Measurements from ENCODE around the gene NDOR1.
"Not testable (repeated sequence)": the region's sequence is repeated elsewhere in the genome, so short reads cannot be mapped to it uniquely, and the experiment has no call there.

The NDOR1 gene

DNA sequence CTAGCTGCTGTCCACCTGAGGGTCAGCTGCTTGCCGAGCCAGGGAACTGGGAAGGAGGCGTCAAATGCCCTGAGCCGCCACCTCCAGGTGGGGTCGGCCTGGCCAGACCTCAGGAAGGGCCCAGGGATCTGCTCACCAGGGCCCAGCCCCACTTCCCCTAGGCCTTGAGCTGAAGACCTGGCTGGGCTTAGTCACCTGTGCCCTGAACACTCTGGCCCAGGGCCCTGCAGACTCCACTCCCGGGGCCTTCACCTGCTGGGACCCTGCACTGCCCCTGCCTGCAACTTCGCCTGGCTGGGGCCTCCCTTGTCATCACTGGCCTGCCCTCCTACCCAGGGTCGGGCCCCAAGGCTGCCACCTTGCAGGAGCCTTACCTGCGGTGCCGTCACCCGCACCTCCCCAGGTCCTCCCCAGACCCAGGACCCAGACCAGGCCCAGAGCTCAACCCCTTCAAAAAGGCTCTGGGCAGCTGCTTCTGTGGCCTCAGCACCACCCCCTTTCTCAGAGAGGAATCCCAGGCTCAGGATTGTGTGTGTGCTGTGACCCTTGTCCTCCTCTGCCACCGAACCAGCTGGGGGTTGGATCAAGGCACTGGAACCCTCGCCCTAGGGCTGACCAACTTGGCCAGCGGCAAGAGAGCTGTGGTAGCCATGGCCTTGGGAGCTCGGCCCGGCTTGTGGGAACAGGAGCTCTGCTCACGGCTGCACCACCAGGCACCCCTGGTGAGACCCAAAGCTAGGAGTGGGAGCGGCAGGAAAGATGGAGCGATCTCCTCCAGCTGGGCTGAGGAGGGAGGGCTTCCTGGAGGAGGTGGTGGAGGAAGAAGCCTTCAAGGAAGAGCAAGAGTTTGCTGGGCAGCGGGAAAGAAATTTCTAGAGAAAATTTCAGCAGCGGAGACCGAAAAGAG is 48.5 kb downstream of the NDOR1 start:
- Mint-ChIP-seq H3K4me3 (peak overlapping the region; percentile 81), H3K9me3 (no peaks in the 10 kb centered on the region), H3K4me1 (ENCODE audit: low read depth) (peaks cover 17% of the 10 kb centered on the region), H3K36me3 (ENCODE audit: low read depth) (peaks cover 4% of the 10 kb centered on the region), H3K27me3 (no peaks in the 10 kb centered on the region), H3K27ac (peak overlapping the region; percentile 85)

GRCh38 chr9:137254624-137255447 is 49.3 kb downstream of the NDOR1 start, which contains the start of gene NELFB:
NELFB (plus strand) TSS chr9:137255327.
- peaks cover 8% of the 10 kb centered on the region for H3K36me3 Mint-ChIP-seq (ENCODE audit: low read depth)
- H3K27me3 Mint-ChIP-seq: no peaks in the 10 kb centered on the region
- peak within 1 kb of the TSS; percentile 86 for H3K4me3 Mint-ChIP-seq
- peak within 1 kb of the TSS; percentile 85 for H3K27ac Mint-ChIP-seq
- peaks cover 17% of the 10 kb centered on the region for H3K4me1 Mint-ChIP-seq (ENCODE audit: low read depth)
- no peaks in the 10 kb centered on the region for H3K9me3 Mint-ChIP-seq

DNA sequence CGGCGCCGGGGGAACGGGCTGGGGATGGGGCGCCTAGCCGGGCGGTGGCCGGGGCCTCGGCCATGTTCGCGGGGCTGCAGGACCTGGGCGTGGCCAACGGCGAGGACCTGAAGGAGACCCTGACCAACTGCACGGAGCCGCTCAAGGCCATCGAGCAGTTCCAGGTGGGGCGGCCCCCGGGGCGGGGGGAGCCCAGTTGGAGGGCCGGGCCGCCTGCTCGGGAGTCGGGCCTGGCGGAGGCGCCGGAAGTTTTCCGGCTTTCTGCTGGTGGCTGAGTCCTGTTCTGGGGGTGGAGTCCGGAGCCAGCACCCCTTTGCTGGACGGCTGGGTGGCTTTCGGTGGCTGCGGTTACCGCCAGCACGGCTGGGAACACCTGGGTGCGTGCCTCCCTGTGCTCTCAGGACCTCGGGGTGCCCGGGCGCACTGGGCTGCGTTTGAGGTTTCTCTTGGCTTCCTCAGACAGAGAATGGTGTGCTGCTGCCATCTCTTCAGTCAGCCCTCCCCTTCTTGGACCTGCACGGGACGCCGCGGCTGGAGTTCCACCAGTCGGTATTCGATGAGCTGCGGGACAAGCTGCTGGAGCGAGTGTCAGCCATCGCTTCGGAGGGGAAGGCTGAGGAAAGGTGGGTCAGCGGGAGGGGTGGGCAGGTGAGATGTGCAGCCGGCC is 50.1 kb downstream of the NDOR1 start:
- Mint-ChIP-seq H3K27ac (peak overlapping the region; percentile 61), H3K4me1 (ENCODE audit: low read depth) (peaks cover 17% of the 10 kb centered on the region), H3K36me3 (ENCODE audit: low read depth) (peaks cover 8% of the 10 kb centered on the region), H3K9me3 (no peaks in the 10 kb centered on the region), H3K27me3 (no peaks in the 10 kb centered on the region), H3K4me3 (peak overlapping the region; percentile 86)

GRCh38 chr9:137256362-137256761 is 50.9 kb downstream of the NDOR1 start:
- peaks cover 8% of the 10 kb centered on the region for H3K36me3 Mint-ChIP-seq (ENCODE audit: low read depth)
- peak overlapping the region; percentile 86 for H3K4me3 Mint-ChIP-seq
- H3K27me3 Mint-ChIP-seq: no peaks in the 10 kb centered on the region
- H3K9me3 Mint-ChIP-seq: no peaks in the 10 kb centered on the region
- H3K4me1 Mint-ChIP-seq (ENCODE audit: low read depth): peaks cover 17% of the 10 kb centered on the region
- peak overlapping the region; percentile 45 for H3K27ac Mint-ChIP-seq

DNA sequence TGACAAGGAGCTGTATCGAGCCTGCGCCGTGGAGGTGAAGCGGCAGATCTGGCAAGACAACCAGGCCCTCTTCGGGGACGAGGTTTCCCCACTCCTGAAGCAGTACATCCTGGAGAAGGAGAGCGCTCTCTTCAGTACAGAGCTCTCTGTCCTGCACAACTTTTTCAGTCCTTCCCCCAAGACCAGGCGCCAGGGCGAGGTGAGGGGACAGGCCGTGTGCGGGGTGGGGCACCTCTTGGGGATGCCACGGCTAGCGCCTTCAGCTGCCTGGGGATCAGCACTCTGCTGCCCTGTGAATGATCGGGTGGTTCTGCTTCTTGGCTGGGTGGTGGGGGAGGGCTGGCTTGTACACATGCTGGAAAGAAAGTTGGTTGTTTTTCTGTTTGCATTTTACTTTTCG is 51.4 kb downstream of the NDOR1 start:
- Mint-ChIP-seq H3K36me3 (ENCODE audit: low read depth) (peaks cover 13% of the 10 kb centered on the region), H3K4me1 (ENCODE audit: low read depth) (peaks cover 17% of the 10 kb centered on the region), H3K9me3 (no peaks in the 10 kb centered on the region), H3K27ac (no peak overlapping the region), H3K4me3 (peak overlapping the region; percentile 86), H3K27me3 (no peaks in the 10 kb centered on the region)

- H3K4me1 Mint-ChIP-seq (ENCODE audit: low read depth): not testable (repeated sequence)
Measured at GRCh38 chr9:137262173-137262908, 56.8 kb downstream of the NDOR1 start.

GRCh38 chr9:137262909-137263285 is 57.4 kb downstream of the NDOR1 start:
- Mint-ChIP-seq H3K4me3 (no peak overlapping the region), H3K9me3 (no peaks in the 10 kb centered on the region), H3K4me1 (ENCODE audit: low read depth) (peaks cover 3% of the 10 kb centered on the region), H3K27ac (no peak overlapping the region), H3K36me3 (ENCODE audit: low read depth) (peaks cover 28% of the 10 kb centered on the region), H3K27me3 (no peaks in the 10 kb centered on the region)

More at GRCh38 chr9:137262173-137262908, 56.8 kb downstream of the NDOR1 start:
- not testable (repeated sequence) for H3K4me3 Mint-ChIP-seq, H3K27me3 Mint-ChIP-seq, H3K27ac Mint-ChIP-seq, H3K9me3 Mint-ChIP-seq
- H3K36me3 Mint-ChIP-seq (ENCODE audit: low read depth): peaks cover 23% of the 10 kb centered on the region

- H3K27me3 Mint-ChIP-seq: no peaks in the 10 kb centered on the region
- H3K27ac Mint-ChIP-seq: no peak overlapping the region
- no peaks in the 10 kb centered on the region for H3K9me3 Mint-ChIP-seq
- peaks cover 4% of the 10 kb centered on the region for H3K4me1 Mint-ChIP-seq (ENCODE audit: low read depth)
- H3K36me3 Mint-ChIP-seq (ENCODE audit: low read depth): peaks cover 30% of the 10 kb centered on the region
- H3K4me3 Mint-ChIP-seq: no peak overlapping the region
Measured at GRCh38 chr9:137263506-137263905, 58.0 kb downstream of the NDOR1 start.

DNA sequence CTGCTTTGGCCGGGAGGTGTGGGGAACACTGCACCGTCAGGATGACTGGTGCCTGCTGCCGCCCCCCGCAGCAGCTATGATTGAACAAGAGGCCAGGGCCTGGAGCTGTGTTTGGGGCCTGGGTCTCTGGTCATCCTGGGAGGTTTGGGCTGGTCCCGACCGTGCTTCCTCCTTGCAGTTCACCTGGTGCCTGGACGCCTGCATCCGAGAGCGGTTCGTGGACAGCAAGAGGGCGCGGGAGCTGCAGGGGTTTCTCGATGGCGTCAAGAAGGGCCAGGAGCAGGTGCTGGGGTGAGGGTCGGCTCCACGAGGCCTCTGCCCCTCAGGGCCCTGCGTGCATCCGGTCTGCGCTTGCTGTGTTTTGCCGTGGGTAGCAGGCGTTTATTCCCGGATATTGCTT is 58.6 kb downstream of the NDOR1 start:
- Mint-ChIP-seq H3K36me3 (ENCODE audit: low read depth) (peaks cover 30% of the 10 kb centered on the region), H3K9me3 (no peaks in the 10 kb centered on the region)

GRCh38 chr9:137265496-137266161 is 60.1 kb downstream of the NDOR1 start:
- H3K9me3 Mint-ChIP-seq: no peaks in the 10 kb centered on the region
- H3K27ac Mint-ChIP-seq: no peak overlapping the region
- H3K36me3 Mint-ChIP-seq (ENCODE audit: low read depth): peaks cover 33% of the 10 kb centered on the region
- no peak overlapping the region for H3K4me3 Mint-ChIP-seq
- H3K4me1 Mint-ChIP-seq (ENCODE audit: low read depth): peaks cover 7% of the 10 kb centered on the region
- H3K27me3 Mint-ChIP-seq: no peaks in the 10 kb centered on the region

More for the DNA sequence above, 58.6 kb downstream of the NDOR1 start:
- H3K27ac Mint-ChIP-seq: no peak overlapping the region
- H3K4me3 Mint-ChIP-seq: no peak overlapping the region
- H3K4me1 Mint-ChIP-seq (ENCODE audit: low read depth): peaks cover 7% of the 10 kb centered on the region
- H3K27me3 Mint-ChIP-seq: no peaks in the 10 kb centered on the region

- Mint-ChIP-seq H3K9me3 (no peaks in the 10 kb centered on the region), H3K4me1 (ENCODE audit: low read depth) (peaks cover 11% of the 10 kb centered on the region), H3K36me3 (ENCODE audit: low read depth) (peaks cover 36% of the 10 kb centered on the region), H3K4me3 (no peak overlapping the region), H3K27ac (no peak overlapping the region), H3K27me3 (no peaks in the 10 kb centered on the region)
Measured at GRCh38 chr9:137266162-137266527, 60.6 kb downstream of the NDOR1 start.
